Peyer's patch (tissue), 4 donors: Measurements from ENCODE around the gene CBFB.

Experiments used
- CTCF ChIP-seq, 6 experiments: fragments of 450-650 bp in 4 of 6; fragments of 200-600 bp in 2 of 6; sonication (generic) in 1 of 6; IDR thresholded peaks; one replicate each; pipeline ENCODE4 v1.5.1; 2017 to 2019; ENCODE audit warnings: antibody characterized with exemption in 6 of 6, mild to moderate bottlenecking in 3 of 6, moderate library complexity in 1 of 6
- POLR2A ChIP-seq, 2 donors: fragments of 450-650 bp; IDR thresholded peaks; one replicate each; pipeline ENCODE4 v1.5.1; 2017; ENCODE audit warnings: antibody characterized with exemption in 2 of 2, mild to moderate bottlenecking in 2 of 2, moderate library complexity in 2 of 2

- TF ChIP-seq CTCF (IDR thresholded peaks at IDR 0.05): no peak
- no peak for TF ChIP-seq POLR2A (IDR thresholded peaks at IDR 0.05)
Observed at GRCh38 chr16:67088551-67088950, 59.6 kb downstream of the CBFB start.
